H4 (cell line): ENCODE measurements around the gene ACAP2. TPM values are rescaled to one million over a fixed set of nuclear protein-coding genes. Genes with fewer than 3 reads are reported as not detected.
A peak's percentile ranks its signal among the peaks of the same experiment; 100 is the strongest.
"Not testable (repeated sequence)": the region's sequence is repeated elsewhere in the genome, so short reads cannot be mapped to it uniquely, and the experiment has no call there.

Experiments
- DNase-seq: peaks from one replicate; pipeline ENCODE4 v3.0.0-alpha.2; 2015; ENCODE audit warnings: low spot score
- total RNA-seq: library from RNA; depleted of rRNA; stranded (reverse); fragments of >200 nt; shearing (Covaris generic); gene quantifications from 2 replicates; pipeline ENCODE4 v1.2.3, GENCODE V29; 2014

Gene ACAP2
- total RNA-seq, 1 experiment from 2014 or later = 32.4 TPM

- DNase-seq = no peak
These were observed 3.1 kb upstream of the ACAP2 start for GRCh38 chr3:195445885-195446284.

- DNase-seq = no peak
These were observed 670 bp upstream of the ACAP2 start for GRCh38 chr3:195443391-195443989.

- peak; percentile 33 for DNase-seq
These were observed 738 bp downstream of the ACAP2 start for GRCh38 chr3:195441992-195442572.

- DNase-seq = no peak
These were observed 1.3 kb downstream of the ACAP2 start for GRCh38 chr3:195441476-195441991.

- DNase-seq = no peak
These were observed 1.8 kb downstream of the ACAP2 start for GRCh38 chr3:195441051-195441450.

- no peak for DNase-seq
These were observed 2.4 kb downstream of the ACAP2 start for GRCh38 chr3:195440379-195440778.

- no peak for DNase-seq
These were observed 4.4 kb downstream of the ACAP2 start for GRCh38 chr3:195438371-195438770.

GRCh38 chr3:195425849-195426248 is 17.0 kb downstream of the ACAP2 start:
- no peak for DNase-seq

- no peak for DNase-seq
These were observed 19.0 kb downstream of the ACAP2 start for GRCh38 chr3:195423818-195424217.

- no peak for DNase-seq
These were observed 21.4 kb downstream of the ACAP2 start for GRCh38 chr3:195421400-195421799.

GRCh38 chr3:195416795-195417194 is 26.0 kb downstream of the ACAP2 start:
- DNase-seq = no peak

GRCh38 chr3:195411836-195412235 is 31.0 kb downstream of the ACAP2 start:
- no peak for DNase-seq

- DNase-seq = no peak
These were observed 32.3 kb downstream of the ACAP2 start for GRCh38 chr3:195410546-195410945.

- no peak for DNase-seq
These were observed 35.0 kb downstream of the ACAP2 start for GRCh38 chr3:195407531-195408409.

GRCh38 chr3:195405651-195406050 is 37.2 kb downstream of the ACAP2 start:
- no peak for DNase-seq

- DNase-seq = no peak
These were observed 38.9 kb downstream of the ACAP2 start for GRCh38 chr3:195403841-195404408.

- no peak for DNase-seq
These were observed 39.6 kb downstream of the ACAP2 start for GRCh38 chr3:195403244-195403643.

GRCh38 chr3:195401943-195402342 is 40.9 kb downstream of the ACAP2 start:
- no peak for DNase-seq

GRCh38 chr3:195398460-195398859 is 44.4 kb downstream of the ACAP2 start:
- not testable (repeated sequence) for DNase-seq

- DNase-seq = no peak
These were observed 45.3 kb downstream of the ACAP2 start for GRCh38 chr3:195397524-195397923.

- no peak for DNase-seq
These were observed 47.5 kb downstream of the ACAP2 start for GRCh38 chr3:195395208-195395816.

- peak; percentile 19 for DNase-seq
These were observed 48.1 kb downstream of the ACAP2 start for GRCh38 chr3:195394700-195395099.
